Mesendoderm (in vitro differentiated cells): ENCODE data around the gene NAPB.
A peak's percentile ranks its signal among the peaks of the same experiment; 100 is the strongest.

Source experiments
- DNase-seq: peaks from one replicate; pipeline ENCODE4 v3.0.0; 2013
- H2AK5ac ChIP-seq: 2 replicates; pipeline ENCODE4 v1.6.1; 2013; ENCODE audit warnings: low read length, inconsistent platforms
- H2BK120ac ChIP-seq: 2 replicates; pipeline ENCODE4 v1.6.1; 2013; ENCODE audit warnings: low read depth, mild to moderate bottlenecking, low read length, moderate library complexity, mixed read lengths
- H2BK15ac ChIP-seq: replicated peaks from 2 replicates; pipeline ENCODE4 v1.6.1; 2013; ENCODE audit warnings: low read depth, mild to moderate bottlenecking, moderate library complexity
- H2BK5ac ChIP-seq: 2 replicates; pipeline ENCODE4 v1.6.1; 2013; ENCODE audit warnings: low read length, inconsistent platforms
- H3K18ac ChIP-seq: 2 replicates; pipeline ENCODE4 v1.6.1; 2013; ENCODE audit warnings: mild to moderate bottlenecking, low read length, mixed read lengths
- H3K23ac ChIP-seq: one replicate; pipeline ENCODE4 v1.6.1; 2013; ENCODE audit warnings: low read length
- H3K27ac ChIP-seq: 2 replicates; pipeline ENCODE4 v1.5.1; 2013; ENCODE audit warnings: low read depth, mild to moderate bottlenecking, inconsistent platforms, low read length, moderate library complexity
- H3K27me3 ChIP-seq: 2 replicates; pipeline ENCODE4 v1.6.1; 2013; ENCODE audit warnings: low read length, control low read depth, mild to moderate bottlenecking, inconsistent platforms; ENCODE audit not compliant: insufficient read depth, poor library complexity
- H3K36me3 ChIP-seq: 2 replicates; pipeline ENCODE4 v1.6.1; 2013; ENCODE audit warnings: low read length, inconsistent platforms; ENCODE audit not compliant: control insufficient read depth, insufficient read depth
- H3K4ac ChIP-seq: one replicate; pipeline ENCODE4 v1.6.1; 2013; ENCODE audit warnings: low read depth, mild to moderate bottlenecking, low read length, moderate library complexity
- H3K4me1 ChIP-seq: 2 replicates; pipeline ENCODE4 v1.6.1; 2013; ENCODE audit warnings: low read depth, low read length, inconsistent platforms; ENCODE audit not compliant: control insufficient read depth
- H3K4me2 ChIP-seq: 2 replicates; pipeline ENCODE4 v1.6.1; 2013; ENCODE audit warnings: low read length
- H3K4me3 ChIP-seq: 2 replicates; pipeline ENCODE4 v1.5.1; 2013; ENCODE audit warnings: mild to moderate bottlenecking, low read length
- H3K56ac ChIP-seq: one replicate; pipeline ENCODE4 v1.6.1; 2013; ENCODE audit warnings: low read length
- H3K79me1 ChIP-seq: 2 replicates; pipeline ENCODE4 v1.6.1; 2013; ENCODE audit warnings: low read length, inconsistent platforms
- H3K79me2 ChIP-seq: 2 replicates; pipeline ENCODE4 v1.6.1; 2013; ENCODE audit warnings: mild to moderate bottlenecking, low read length; ENCODE audit not compliant: control insufficient read depth, insufficient read depth
- H3K9ac ChIP-seq: 2 replicates; pipeline ENCODE4 v1.6.1; 2013; ENCODE audit warnings: low read length, inconsistent platforms
- H4K5ac ChIP-seq: one replicate; pipeline ENCODE4 v1.6.1; 2013; ENCODE audit warnings: low read length
- H4K8ac ChIP-seq: one replicate; pipeline ENCODE4 v1.6.1; 2013; ENCODE audit warnings: low read depth, mild to moderate bottlenecking, control low read depth, low read length, moderate library complexity
- WGBS: extraction: QIAGEN DNeasy Blood & Tissue Kit; methylation state at CpG from one replicate; pipeline ENCODE4 v1.1.7; 2013; ENCODE audit warnings: low lambda C conversion rate, missing lambda C conversion rate; ENCODE audit not compliant: insufficient coverage; ENCODE audit errors: extremely low coverage; 5-methylcytosine and 5-hydroxymethylcytosine counted together

NAPB gene

GRCh38 chr20:23414526-23415188 lies 6.6 kb downstream of the NAPB start:
- Histone ChIP-seq H3K27me3 (no peaks in the 10 kb centered on the region), H4K8ac (no peak overlapping the region), H2BK120ac (no peak overlapping the region), H3K23ac (no peak overlapping the region), H3K18ac (no peak overlapping the region), H3K9ac (no peak overlapping the region), H2BK5ac (no peak overlapping the region), H3K4me2 (no peak overlapping the region), H3K27ac (no peak overlapping the region), H3K4me3 (no peak overlapping the region), H4K5ac (no peak overlapping the region), H3K36me3 (no peaks in the 10 kb centered on the region), H3K79me2 (peaks cover 25% of the 10 kb centered on the region), H2AK5ac (no peak overlapping the region), H3K4ac (no peak overlapping the region), H2BK15ac (no peak overlapping the region), H3K56ac (no peak overlapping the region), H3K4me1 (peaks cover 1% of the 10 kb centered on the region), H3K79me1 (peaks cover 15% of the 10 kb centered on the region)
- no peak for DNase-seq
- no CpG with 5 or more reads among the region's 1 CpG for WGBS

- Histone ChIP-seq H3K18ac (no peak overlapping the region), H3K79me1 (peaks cover 15% of the 10 kb centered on the region), H3K27me3 (no peaks in the 10 kb centered on the region), H3K4me1 (no peaks in the 10 kb centered on the region), H3K36me3 (no peaks in the 10 kb centered on the region), H3K23ac (no peak overlapping the region), H3K79me2 (peaks cover 26% of the 10 kb centered on the region), H3K9ac (no peak overlapping the region), H2AK5ac (no peak overlapping the region), H3K4ac (no peak overlapping the region), H2BK120ac (no peak overlapping the region), H2BK5ac (no peak overlapping the region), H4K8ac (no peak overlapping the region), H3K56ac (no peak overlapping the region), H3K27ac (no peak overlapping the region), H2BK15ac (no peak overlapping the region), H3K4me2 (no peak overlapping the region), H4K5ac (no peak overlapping the region), H3K4me3 (no peak overlapping the region)
- WGBS = no CpG with 5 or more reads among the region's 3 CpGs
- no peak for DNase-seq
These were observed 7.3 kb downstream of the NAPB start for GRCh38 chr20:23413862-23414422.

GRCh38 chr20:23412026-23412425 lies 9.3 kb downstream of the NAPB start:
- Histone ChIP-seq H3K4me2 (no peak overlapping the region), H3K79me1 (peaks cover 19% of the 10 kb centered on the region), H3K36me3 (no peaks in the 10 kb centered on the region), H4K5ac (no peak overlapping the region), H2AK5ac (no peak overlapping the region), H3K27ac (no peak overlapping the region), H2BK5ac (no peak overlapping the region), H3K23ac (no peak overlapping the region), H3K79me2 (peaks cover 34% of the 10 kb centered on the region), H3K4me1 (no peaks in the 10 kb centered on the region), H3K4ac (no peak overlapping the region), H3K4me3 (no peak overlapping the region), H3K9ac (no peak overlapping the region), H4K8ac (no peak overlapping the region), H2BK15ac (peak overlapping the region; percentile 19), H2BK120ac (no peak overlapping the region), H3K27me3 (no peaks in the 10 kb centered on the region), H3K18ac (no peak overlapping the region), H3K56ac (no peak overlapping the region)
- WGBS = no CpG with 5 or more reads among the region's 1 CpG
- DNase-seq = peak; percentile 78

- H3K23ac ChIP-seq = no peak overlapping the region
These were observed 10.2 kb downstream of the NAPB start for GRCh38 chr20:23410916-23411695.

GRCh38 chr20:23409800-23410199 lies 11.5 kb downstream of the NAPB start:
- H2AK5ac ChIP-seq = no peak overlapping the region
- no peak overlapping the region for H3K23ac ChIP-seq
- H2BK120ac ChIP-seq = no peak overlapping the region
- no peak overlapping the region for H3K4ac ChIP-seq
- DNase-seq = no peak
- peaks cover 33% of the 10 kb centered on the region for H3K79me2 ChIP-seq
- no peak overlapping the region for H4K8ac ChIP-seq
- H3K9ac ChIP-seq = peak overlapping the region; percentile 24
- H3K27ac ChIP-seq = no peak overlapping the region
- no peak overlapping the region for H4K5ac ChIP-seq
- no peak overlapping the region for H2BK15ac ChIP-seq
- no peak overlapping the region for H3K4me2 ChIP-seq
- no peaks in the 10 kb centered on the region for H3K4me1 ChIP-seq
- H3K4me3 ChIP-seq = no peak overlapping the region
- no peak overlapping the region for H3K18ac ChIP-seq
- H3K79me1 ChIP-seq = peaks cover 21% of the 10 kb centered on the region
- H3K27me3 ChIP-seq = no peaks in the 10 kb centered on the region
- H3K56ac ChIP-seq = no peak overlapping the region
- H3K36me3 ChIP-seq = no peaks in the 10 kb centered on the region
- H2BK5ac ChIP-seq = no peak overlapping the region
- no CpG with 5 or more reads among the region's 3 CpGs for WGBS

More at GRCh38 chr20:23410916-23411695, 10.2 kb downstream of the NAPB start:
- H3K56ac ChIP-seq = no peak overlapping the region
- no peaks in the 10 kb centered on the region for H3K4me1 ChIP-seq
- H2AK5ac ChIP-seq = no peak overlapping the region
- H3K9ac ChIP-seq = no peak overlapping the region
- no peak overlapping the region for H3K4me3 ChIP-seq
- DNase-seq = peak; percentile 16
- H2BK120ac ChIP-seq = no peak overlapping the region
- H4K5ac ChIP-seq = no peak overlapping the region
- no peak overlapping the region for H3K18ac ChIP-seq
- H2BK5ac ChIP-seq = no peak overlapping the region
- H3K27me3 ChIP-seq = no peaks in the 10 kb centered on the region
- WGBS = no CpG with 5 or more reads among the region's 3 CpGs
- H3K4ac ChIP-seq = no peak overlapping the region
- peaks cover 22% of the 10 kb centered on the region for H3K79me1 ChIP-seq
- peaks cover 37% of the 10 kb centered on the region for H3K79me2 ChIP-seq
- no peak overlapping the region for H3K4me2 ChIP-seq
- H3K27ac ChIP-seq = no peak overlapping the region
- H3K36me3 ChIP-seq = no peaks in the 10 kb centered on the region
- H4K8ac ChIP-seq = no peak overlapping the region
- no peak overlapping the region for H2BK15ac ChIP-seq
